ENCODE results near the gene STRA6.

The STRA6 gene

DNA sequence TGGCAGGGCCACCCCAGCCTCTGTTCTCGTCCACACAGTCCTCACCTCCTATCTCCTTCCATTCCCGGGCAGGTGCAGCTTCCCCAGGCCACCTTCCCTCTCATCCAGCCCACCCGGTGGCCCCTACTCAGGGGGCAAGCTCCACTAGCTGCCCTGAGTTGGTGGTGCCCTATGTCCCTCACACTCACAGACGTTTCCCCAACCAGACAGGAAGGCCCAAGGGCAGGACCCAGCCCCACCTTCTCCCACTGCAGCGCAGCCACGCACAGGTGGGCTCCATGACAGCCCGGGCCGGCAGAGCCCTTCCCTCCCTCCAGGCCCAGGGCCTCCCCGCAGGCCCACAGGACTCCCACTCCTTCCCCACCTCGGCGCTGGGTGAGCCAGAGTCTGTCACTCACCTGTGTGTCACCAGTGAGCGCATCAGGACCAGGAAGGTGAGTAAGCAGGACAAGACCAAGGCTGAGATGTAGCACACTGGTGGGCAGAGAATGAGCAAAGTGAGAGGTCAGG is 17.9 kb downstream of the STRA6 start:
- CTCF ChIA-PET, result no interaction called here
- no peak for DNase-seq (ENCODE audit: extremely low spot score)
- TF ChIP-seq FOXM1 (IDR thresholded peaks at IDR 0.05; ENCODE audit: borderline replicate concordance) (no peak), ZNF384 (IDR thresholded peaks at IDR 0.05) (no peak), SUZ12 (IDR thresholded peaks at IDR 0.05) (no peak), CTBP1 (IDR thresholded peaks at IDR 0.05; ENCODE audit: borderline replicate concordance) (no peak), NFRKB (IDR thresholded peaks at IDR 0.05) (no peak), PKNOX1 (IDR thresholded peaks at IDR 0.05) (no peak), ARNT (IDR thresholded peaks at IDR 0.05) (no peak)
- POLR2A ChIA-PET, result no interaction called here

DNA sequence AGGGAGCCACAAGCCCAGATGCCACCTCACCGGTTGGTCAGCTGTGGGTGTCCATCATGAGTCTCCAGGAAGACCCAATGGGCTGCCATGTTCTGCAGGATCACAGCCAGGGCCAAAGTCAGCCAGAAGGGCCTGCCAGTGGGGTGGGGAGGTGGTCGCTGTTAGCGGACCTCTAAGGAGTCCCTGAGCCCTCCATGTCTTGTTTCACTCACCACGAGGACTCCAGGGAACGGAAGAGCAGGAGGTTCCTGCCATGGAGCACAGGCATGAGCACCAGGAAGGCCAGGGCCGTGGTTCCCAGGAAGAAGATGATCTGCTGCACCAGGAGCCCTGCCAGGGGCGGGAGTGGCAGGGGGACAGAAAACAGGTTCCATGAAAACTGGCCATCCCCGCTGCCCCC is 20.5 kb downstream of the STRA6 start:
- CTCF ChIA-PET, result no interaction called here
- DNase-seq (ENCODE audit: extremely low spot score), result no peak
- POLR2A ChIA-PET, result no interaction called here
- TF ChIP-seq HDGF (IDR thresholded peaks at IDR 0.05; ENCODE audit: borderline replicate concordance) (no peak), ELF4 (IDR thresholded peaks at IDR 0.05) (no peak), FOXA1 (IDR thresholded peaks at IDR 0.05) (no peak), LEF1 (IDR thresholded peaks at IDR 0.05; ENCODE audit: borderline replicate concordance) (no peak), FOXM1 (IDR thresholded peaks at IDR 0.05; ENCODE audit: borderline replicate concordance) (no peak), FOXK2 (IDR thresholded peaks at IDR 0.05) (no peak), PKNOX1 (IDR thresholded peaks at IDR 0.05) (no peak), BHLHE40 (IDR thresholded peaks at IDR 0.05; ENCODE audit: borderline replicate concordance) (no peak), SUZ12 (IDR thresholded peaks at IDR 0.05) (no peak), CTBP1 (IDR thresholded peaks at IDR 0.05; ENCODE audit: borderline replicate concordance) (no peak), L3MBTL2 (conservative IDR thresholded peaks at IDR 0.05) (no peak), TARDBP (IDR thresholded peaks at IDR 0.05) (no peak), SP1 (IDR thresholded peaks at IDR 0.05) (no peak), NFRKB (IDR thresholded peaks at IDR 0.05) (no peak)

GRCh38 chr15:74180881-74181602 is 21.5 kb downstream of the STRA6 start:
- TF ChIP-seq SP1 (IDR thresholded peaks at IDR 0.05), result no peak
- ChIA-PET CTCF (no interaction called here), POLR2A (interaction anchor here (0.6 kb wide), 1 partner anchor 21 kb away, joined by 4 read pairs; the partner anchor contains the start of gene STRA6)
- no peak for DNase-seq (ENCODE audit: extremely low spot score)

DNA sequence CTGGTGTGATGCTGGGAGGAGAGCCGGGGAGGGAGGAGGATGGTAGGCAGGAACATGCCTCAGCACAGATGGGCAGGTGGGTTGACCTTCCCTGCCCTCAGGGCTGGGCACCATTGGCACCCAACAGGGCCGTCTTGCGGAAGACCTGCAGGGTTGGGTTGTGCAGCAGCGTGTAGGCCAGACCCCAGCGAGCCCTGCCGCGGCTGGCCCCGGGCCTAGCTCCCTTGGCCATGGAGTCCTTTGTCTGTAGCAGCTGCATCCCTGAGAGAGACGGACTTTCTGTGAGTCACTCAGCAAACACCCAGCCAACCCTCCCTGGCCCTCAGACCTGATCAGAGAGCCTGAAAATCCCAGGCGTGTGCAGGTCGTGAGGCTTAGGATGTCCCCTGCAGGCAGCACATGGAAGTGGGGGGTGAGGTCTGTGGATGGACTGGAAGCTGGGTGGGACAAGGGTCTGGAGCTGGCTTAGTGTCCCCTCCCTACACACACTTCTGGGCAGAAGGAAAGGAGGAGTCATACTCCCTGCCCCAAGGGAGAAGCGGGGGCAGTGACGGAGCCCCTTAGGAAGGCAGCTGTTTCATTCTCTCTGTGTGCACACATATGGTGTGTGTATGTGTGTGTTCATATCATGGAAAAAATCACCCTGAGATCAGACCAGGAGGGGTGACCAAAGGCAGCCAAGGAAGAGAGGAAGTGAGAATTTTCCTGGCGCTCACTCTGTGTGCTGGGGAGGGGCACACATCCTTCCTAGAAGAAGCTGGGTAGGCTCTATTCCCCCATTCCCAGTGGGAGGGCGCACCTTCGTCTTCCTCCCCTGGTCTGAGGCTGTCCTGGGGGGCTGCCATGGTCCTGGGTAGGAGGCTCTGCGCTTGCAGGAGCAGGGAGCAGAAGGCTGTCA is 22.4 kb downstream of the STRA6 start:
- ChIA-PET POLR2A (no interaction called here), CTCF (no interaction called here)
- DNase-seq (ENCODE audit: extremely low spot score), result no peak
- TF ChIP-seq HDGF (IDR thresholded peaks at IDR 0.05; ENCODE audit: borderline replicate concordance), result no peak
- no peak for TF ChIP-seq LEF1 (IDR thresholded peaks at IDR 0.05; ENCODE audit: borderline replicate concordance)
- no peak for TF ChIP-seq ARNT (IDR thresholded peaks at IDR 0.05)
- TF ChIP-seq FOXM1 (IDR thresholded peaks at IDR 0.05; ENCODE audit: borderline replicate concordance), result no peak
- TF ChIP-seq FOXK2 (IDR thresholded peaks at IDR 0.05), result no peak
- TF ChIP-seq L3MBTL2 (conservative IDR thresholded peaks at IDR 0.05), result no peak
- TF ChIP-seq CTBP1 (IDR thresholded peaks at IDR 0.05; ENCODE audit: borderline replicate concordance), result no peak
- TF ChIP-seq ELF4 (IDR thresholded peaks at IDR 0.05), result no peak
- no peak for TF ChIP-seq PKNOX1 (IDR thresholded peaks at IDR 0.05)
- no peak for TF ChIP-seq TARDBP (IDR thresholded peaks at IDR 0.05)
- TF ChIP-seq SUZ12 (IDR thresholded peaks at IDR 0.05), result no peak
- no peak for TF ChIP-seq ZNF384 (IDR thresholded peaks at IDR 0.05)

DNA sequence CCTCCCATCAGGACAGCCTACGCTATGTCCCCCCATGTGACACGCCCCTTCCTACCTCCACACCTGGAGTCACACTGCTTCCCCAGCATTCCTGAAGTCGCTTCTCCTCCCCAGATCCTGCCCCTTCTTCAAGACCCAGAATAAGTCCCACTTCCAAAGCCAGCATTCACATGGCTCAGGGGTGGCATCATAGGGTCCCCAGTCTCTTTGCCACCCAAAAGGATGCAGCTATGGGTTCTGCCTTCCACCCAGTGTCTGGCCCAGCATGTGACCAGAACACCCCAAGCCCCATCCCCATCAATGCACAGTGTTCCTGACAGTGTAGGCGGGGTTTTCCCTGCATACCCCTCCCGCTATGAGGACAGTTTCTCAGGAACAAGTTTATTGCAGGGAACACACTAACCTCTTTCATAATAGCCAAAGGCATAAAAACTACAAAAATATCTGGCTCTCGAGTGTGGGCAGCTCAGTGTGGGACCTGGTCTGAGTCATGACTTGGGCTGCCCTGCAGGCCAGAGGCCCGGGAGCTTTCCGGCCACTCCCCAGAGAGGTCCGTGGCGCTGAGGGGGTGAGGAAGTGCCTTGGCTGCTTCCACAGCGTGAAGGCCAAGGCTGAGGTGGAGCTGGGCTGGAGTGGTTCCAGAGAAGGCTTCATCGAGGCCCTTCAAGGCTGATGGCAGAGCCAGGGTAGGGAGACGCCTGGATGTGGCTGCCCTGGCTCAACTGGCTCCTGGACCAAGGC is 23.3 kb downstream of the STRA6 start:
- CTCF ChIA-PET, result no interaction called here
- POLR2A ChIA-PET, result no interaction called here
- TF ChIP-seq FOXK2 (IDR thresholded peaks at IDR 0.05) (no peak), FOXA1 (IDR thresholded peaks at IDR 0.05) (no peak), ARNT (IDR thresholded peaks at IDR 0.05) (no peak), L3MBTL2 (conservative IDR thresholded peaks at IDR 0.05) (no peak), NFRKB (IDR thresholded peaks at IDR 0.05) (no peak), ELF4 (IDR thresholded peaks at IDR 0.05) (no peak), BHLHE40 (IDR thresholded peaks at IDR 0.05; ENCODE audit: borderline replicate concordance) (no peak), LEF1 (IDR thresholded peaks at IDR 0.05; ENCODE audit: borderline replicate concordance) (no peak), SP1 (IDR thresholded peaks at IDR 0.05) (no peak), FOXM1 (IDR thresholded peaks at IDR 0.05; ENCODE audit: borderline replicate concordance) (no peak), ZNF384 (IDR thresholded peaks at IDR 0.05) (no peak), CTBP1 (IDR thresholded peaks at IDR 0.05; ENCODE audit: borderline replicate concordance) (no peak), HDGF (IDR thresholded peaks at IDR 0.05; ENCODE audit: borderline replicate concordance) (no peak), TARDBP (IDR thresholded peaks at IDR 0.05) (no peak)
- no peak for DNase-seq (ENCODE audit: extremely low spot score)
